GM10266 (cell line): ENCODE data around the gene SNX6.
A peak's percentile ranks its signal among the peaks of the same experiment; 100 is the strongest.
"Not testable (repeated sequence)": the region's sequence is repeated elsewhere in the genome, so short reads cannot be mapped to it uniquely, and the experiment has no call there.

Source experiments
- DNase-seq: peaks from one replicate; pipeline ENCODE4 v3.0.0; 2012; ENCODE audit errors: extremely low spot score
- CTCF ChIP-seq: IDR thresholded peaks from 2 replicates; pipeline ENCODE4 v1.5.1; 2012; ENCODE audit warnings: mild to moderate bottlenecking, low read depth; ENCODE audit not compliant: control insufficient read depth, insufficient read depth; ENCODE audit errors: missing control alignments

The SNX6 gene

GRCh38 chr14:34539407-34540180 lies 90.4 kb downstream of the SNX6 start, which contains the start of gene EAPP:
Gene EAPP, minus strand, starts transcription at chr14:34539701. Its CDS starts 73 bp downstream, at chr14:34539628.
- DNase-seq = peak; percentile 94
- TF ChIP-seq CTCF = no peak

GRCh38 chr14:34538871-34539406 lies 91.0 kb downstream of the SNX6 start:
- DNase-seq = no peak
- TF ChIP-seq CTCF = no peak

- not testable (repeated sequence) for DNase-seq
These were observed 91.9 kb downstream of the SNX6 start for GRCh38 chr14:34538096-34538495.

- TF ChIP-seq CTCF = no peak
- no peak for DNase-seq
These were observed 92.3 kb downstream of the SNX6 start for GRCh38 chr14:34537677-34538009.

GRCh38 chr14:34536951-34537676 lies 92.8 kb downstream of the SNX6 start:
- no peak for TF ChIP-seq CTCF
- DNase-seq = no peak

- no peak for DNase-seq
- no peak for TF ChIP-seq CTCF
These were observed 102.4 kb downstream of the SNX6 start for GRCh38 chr14:34527591-34527990.

- not testable (repeated sequence) for DNase-seq
These were observed 105.7 kb downstream of the SNX6 start for GRCh38 chr14:34524216-34524615.

- no peak for TF ChIP-seq CTCF
- no peak for DNase-seq
These were observed 107.5 kb downstream of the SNX6 start for GRCh38 chr14:34522496-34522895.

GRCh38 chr14:34521071-34521470 lies 108.9 kb downstream of the SNX6 start:
- not testable (repeated sequence) for DNase-seq

GRCh38 chr14:34520304-34520970 lies 109.5 kb downstream of the SNX6 start:
- DNase-seq = not testable (repeated sequence)
